GM23338 (cell line): ENCODE results near the gene RET. TPM values are rescaled to one million over a fixed set of nuclear protein-coding genes. Genes with fewer than 3 reads are reported as not detected.

Source experiments
- ATAC-seq: fragments of 200-7000 bp; cut with Tn5 transposase; 3 replicates; pipeline ENCODE4 v1.9.1; 2020
- DNase-seq: peaks from one replicate; pipeline ENCODE4 v3.0.0-alpha.2; 2015; ENCODE audit warnings: low spot score
- H2AFZ ChIP-seq: fragments of 200-600 bp; sonication (generic); 2 replicates; pipeline ENCODE4 v1.8.0; 2016; ENCODE audit warnings: antibody characterized with exemption, mild to moderate bottlenecking, moderate library complexity
- H3F3A ChIP-seq: fragments of 200-600 bp; sonication (generic); replicated peaks from 2 replicates; pipeline ENCODE4 v1.8.0; 2017; ENCODE audit warnings: antibody characterized with exemption, mixed run types, low read depth
- H3K27ac ChIP-seq: fragments of 200-600 bp; sonication (generic); 2 replicates; pipeline ENCODE4 v1.6.1; 2016; ENCODE audit warnings: low read depth
- H3K27me3 ChIP-seq: fragments of 200-600 bp; sonication (generic); 2 replicates; pipeline ENCODE4 v1.8.0; 2016; ENCODE audit warnings: mild to moderate bottlenecking, mixed run types, moderate library complexity; ENCODE audit not compliant: insufficient read depth
- H3K36me3 ChIP-seq: fragments of 200-600 bp; sonication (generic); 2 replicates; pipeline ENCODE4 v1.8.0; 2016; ENCODE audit warnings: mild to moderate bottlenecking; ENCODE audit not compliant: insufficient read depth
- H3K4me1 ChIP-seq: fragments of 200-600 bp; sonication (generic); 2 replicates; pipeline ENCODE4 v1.8.0; 2016; ENCODE audit warnings: mild to moderate bottlenecking, moderate library complexity; ENCODE audit not compliant: insufficient read depth
- H3K4me2 ChIP-seq: fragments of 200-600 bp; sonication (generic); 2 replicates; pipeline ENCODE4 v1.7.1; 2017; ENCODE audit warnings: mixed run types
- H3K4me3 ChIP-seq: fragments of 200-600 bp; sonication (generic); 2 replicates; pipeline ENCODE4 v1.6.1; 2016; ENCODE audit warnings: mixed run types
- H3K79me2 ChIP-seq: fragments of 200-600 bp; sonication (generic); replicated peaks from 2 replicates; pipeline ENCODE4 v1.8.0; 2017; ENCODE audit warnings: mild to moderate bottlenecking; ENCODE audit not compliant: insufficient read depth
- H3K9me2 ChIP-seq: fragments of 200-600 bp; sonication (generic); 2 replicates; pipeline ENCODE4 v1.8.0; 2017; ENCODE audit not compliant: insufficient read depth
- H4K20me1 ChIP-seq: fragments of 200-600 bp; sonication (generic); replicated peaks from 2 replicates; pipeline ENCODE4 v1.8.0; 2017; ENCODE audit warnings: mild to moderate bottlenecking; ENCODE audit not compliant: insufficient read depth
- H3K27ac Mint-ChIP-seq: 2 replicates; pipeline ENCODE4 v1.8.0; 2020; ENCODE audit warnings: inconsistent platforms, mild to moderate bottlenecking, moderate library complexity, mixed read lengths
- H3K27me3 Mint-ChIP-seq: 3 replicates; pipeline ENCODE4 v1.8.0; 2022; ENCODE audit warnings: low read depth, mild to moderate bottlenecking, moderate library complexity, mixed read lengths, inconsistent platforms; ENCODE audit not compliant: insufficient read depth, poor library complexity
- H3K36me3 Mint-ChIP-seq: 3 replicates; pipeline ENCODE4 v1.8.0; 2021; ENCODE audit warnings: low read depth, mild to moderate bottlenecking, inconsistent platforms, moderate library complexity, mixed read lengths
- H3K4me1 Mint-ChIP-seq: 3 replicates; pipeline ENCODE4 v1.8.0; 2020; ENCODE audit warnings: mild to moderate bottlenecking, inconsistent platforms, mixed read lengths
- H3K4me3 Mint-ChIP-seq: 3 replicates; pipeline ENCODE4 v1.8.0; 2021; ENCODE audit warnings: moderate library complexity, mild to moderate bottlenecking, inconsistent platforms, mixed read lengths
- H3K9me3 Mint-ChIP-seq: 3 replicates; pipeline ENCODE4 v1.8.0; 2020; ENCODE audit warnings: moderate library complexity, mild to moderate bottlenecking, inconsistent platforms, mixed read lengths
- ETS1 ChIP-seq: IDR thresholded peaks from 2 replicates; pipeline ENCODE4 v1.6.1; 2016; ENCODE audit warnings: antibody characterized with exemption
- EZH2 ChIP-seq: fragments of 200-600 bp; sonication (generic); IDR thresholded peaks from one replicate; pipeline ENCODE4 v1.8.0; 2017; ENCODE audit warnings: antibody characterized with exemption, mild to moderate bottlenecking, low read depth; ENCODE audit not compliant: unreplicated experiment
- EZH2phosphoT487 ChIP-seq: fragments of 200-600 bp; sonication (generic); IDR thresholded peaks from one replicate; pipeline ENCODE4 v1.8.1; 2018; ENCODE audit warnings: antibody characterized with exemption; ENCODE audit not compliant: unreplicated experiment
- NANOG ChIP-seq: IDR thresholded peaks from 2 replicates; pipeline ENCODE4 v1.6.1; 2016; ENCODE audit warnings: antibody characterized with exemption, borderline replicate concordance
- POLR2AphosphoS5 ChIP-seq: IDR thresholded peaks from 2 replicates; pipeline ENCODE4 v1.6.1; 2016; ENCODE audit warnings: antibody characterized with exemption, low read depth
- REST ChIP-seq: IDR thresholded peaks from one replicate; pipeline ENCODE4 v1.6.1; 2018; ENCODE audit warnings: antibody characterized with exemption; ENCODE audit not compliant: unreplicated experiment
- STAT1 ChIP-seq: IDR thresholded peaks from one replicate; pipeline ENCODE4 v1.6.1; 2016; ENCODE audit warnings: antibody characterized with exemption; ENCODE audit not compliant: unreplicated experiment
- ZNF331 ChIP-seq: fragments of 250-450 bp; sonication (Bioruptor Pico); IDR thresholded peaks from 2 replicates; pipeline ENCODE4 v1.5.0; 2020; ENCODE audit warnings: low read depth, mild to moderate bottlenecking, moderate library complexity
- ZNF462 ChIP-seq: fragments of 250-450 bp; sonication (Bioruptor Pico); IDR thresholded peaks from 2 replicates; pipeline ENCODE4 v1.5.0; 2020; ENCODE audit warnings: mild to moderate bottlenecking, moderate library complexity
- polyA plus RNA-seq: library from polyadenylated mRNA; unstranded; fragments of >200 nt; fragmentation: Nextera tagmentation; extraction: Ambion mirVana; gene quantifications from 2 replicates; pipeline ENCODE4 v1.2.1, GENCODE V29; 2016
- total RNA-seq: library from RNA; depleted of rRNA; stranded (reverse); fragments of >200 nt; shearing (Covaris generic); gene quantifications from 2 replicates; pipeline ENCODE4 v1.2.3, GENCODE V29; 2014

Gene RET
- total and polyA plus RNA-seq, 2 experiments from 2014 or later, result 5.5 to 9.8 TPM

DNA sequence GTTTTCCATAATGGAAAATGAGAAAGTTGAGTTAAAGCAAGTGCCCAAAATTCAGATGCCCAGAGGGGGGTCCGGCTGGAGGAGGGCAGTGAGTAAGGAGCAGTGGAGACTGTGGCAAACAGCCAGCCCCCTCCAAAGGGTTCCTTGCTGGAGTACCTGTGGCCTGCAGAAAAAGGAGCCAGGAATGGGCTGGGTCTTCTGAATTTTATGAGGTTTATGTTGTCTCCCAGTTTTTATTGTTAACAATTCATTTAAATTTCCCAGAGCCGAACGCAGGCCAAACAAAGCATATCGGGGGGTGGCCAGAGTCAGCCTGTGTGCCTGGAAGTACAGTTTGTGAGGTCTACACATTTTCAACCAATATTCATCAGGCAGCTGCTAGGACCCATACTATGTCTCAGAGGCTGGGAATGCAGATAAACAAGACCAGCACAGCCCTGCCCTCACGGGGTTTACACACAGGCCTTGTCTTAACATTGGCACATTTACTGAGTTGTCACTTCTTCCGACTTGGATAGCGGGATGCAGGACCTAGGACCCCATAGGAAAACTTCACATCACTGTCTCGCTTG, 48.5 kb downstream of the RET start:
- ATAC-seq (no peak), DNase-seq (no peak)
- Mint-ChIP-seq H3K9me3 (no peaks in the 10 kb centered on the region), H3K27ac (no peak overlapping the region), H3K36me3 (no peaks in the 10 kb centered on the region), H3K27me3 (peaks cover 3% of the 10 kb centered on the region), H3K4me1 (no peaks in the 10 kb centered on the region; the same call in 1 of the 3 replicates), H3K4me3 (no peak overlapping the region)
- no peaks in the 10 kb centered on the region for H3K9me2 ChIP-seq
- H3K36me3 ChIP-seq, result no peaks in the 10 kb centered on the region; the same call in 1 of the 2 replicates
- no peaks in the 10 kb centered on the region for H3K27me3 ChIP-seq
- no peak overlapping the region for H3K4me3 ChIP-seq
- H3K79me2 ChIP-seq, result no peaks in the 10 kb centered on the region
- TF ChIP-seq NANOG (no peak), EZH2 (no peak), ZNF331 (CRISPR knock-in tag) (no peak), ETS1 (no peak), EZH2phosphoT487 (no peak)
- no peaks in the 10 kb centered on the region for H3F3A ChIP-seq
- no peak overlapping the region for H2AFZ ChIP-seq
- H3K4me1 ChIP-seq, result no peaks in the 10 kb centered on the region
- H3K4me2 ChIP-seq, result no peak overlapping the region
- H3K27ac ChIP-seq, result no peak overlapping the region
- H4K20me1 ChIP-seq, result no peaks in the 10 kb centered on the region

DNA sequence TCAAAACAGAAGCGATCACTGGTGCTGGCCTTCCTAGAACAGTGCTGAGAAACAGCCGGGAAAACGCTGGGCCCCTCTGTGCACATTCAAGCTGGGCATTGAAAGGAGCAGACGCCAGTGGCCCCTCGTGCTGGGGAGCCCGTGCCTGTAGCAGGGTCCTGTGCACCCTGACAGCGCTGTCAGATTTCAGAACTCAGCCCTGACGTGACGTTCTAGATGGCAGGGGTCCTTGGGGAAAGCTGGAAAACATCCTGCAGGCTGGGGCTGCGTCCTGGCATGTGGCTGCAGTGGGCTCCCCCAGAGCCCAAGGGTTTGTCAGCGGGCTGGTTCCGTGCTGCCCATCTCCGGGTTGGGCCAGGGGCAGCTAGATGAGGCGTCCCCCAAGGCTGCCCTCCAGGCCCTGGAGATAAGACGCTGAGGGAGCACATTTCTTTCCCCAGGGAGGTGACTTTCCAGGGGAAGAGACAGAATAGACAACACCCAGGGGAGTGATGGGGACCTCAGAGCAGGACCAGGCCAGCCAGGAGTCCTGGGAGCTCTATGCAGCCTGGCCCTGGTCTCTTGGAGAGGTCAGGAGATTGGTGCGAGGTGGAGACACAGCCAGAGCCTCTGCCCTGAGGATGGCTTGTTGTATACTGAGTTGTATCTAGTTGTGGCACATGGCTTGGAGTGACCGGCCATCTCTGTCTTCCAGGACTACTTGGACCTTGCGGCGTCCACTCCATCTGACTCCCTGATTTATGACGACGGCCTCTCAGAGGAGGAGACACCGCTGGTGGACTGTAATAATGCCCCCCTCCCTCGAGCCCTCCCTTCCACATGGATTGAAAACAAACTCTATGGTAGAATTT, 49.2 kb downstream of the RET start:
- Histone ChIP-seq H4K20me1 (no peaks in the 10 kb centered on the region), H3F3A (no peaks in the 10 kb centered on the region), H3K27ac (no peak overlapping the region), H3K9me2 (no peaks in the 10 kb centered on the region), H3K4me2 (no peak overlapping the region), H2AFZ (no peak overlapping the region), H3K36me3 (no peaks in the 10 kb centered on the region; the same call in 1 of the 2 replicates), H3K4me3 (no peak overlapping the region), H3K79me2 (no peaks in the 10 kb centered on the region), H3K4me1 (no peaks in the 10 kb centered on the region), H3K27me3 (no peaks in the 10 kb centered on the region)
- Mint-ChIP-seq H3K27me3 (peaks cover 3% of the 10 kb centered on the region), H3K36me3 (no peaks in the 10 kb centered on the region), H3K4me3 (no peak overlapping the region), H3K9me3 (no peaks in the 10 kb centered on the region), H3K27ac (no peak overlapping the region), H3K4me1 (no peaks in the 10 kb centered on the region; the same call in 1 of the 3 replicates)
- TF ChIP-seq EZH2phosphoT487, result no peak
- no peak for TF ChIP-seq REST
- no peak for TF ChIP-seq STAT1
- TF ChIP-seq POLR2AphosphoS5, result no peak
- no peak for TF ChIP-seq ZNF462 (CRISPR knock-in tag)
- ATAC-seq, result no peak
- DNase-seq, result no peak
